Peyer's patch (tissue), 4 donors: ENCODE results near the gene SIGLEC1.

Source experiments
- POLR2A ChIP-seq, 2 donors: fragments of 450-650 bp; IDR thresholded peaks; one replicate each; pipeline ENCODE4 v1.5.1; 2017; ENCODE audit warnings: antibody characterized with exemption in 2 of 2, mild to moderate bottlenecking in 2 of 2, moderate library complexity in 2 of 2
- TF ChIP-seq, protein P1 (sequence below), 6 experiments: fragments of 450-650 bp in 4 of 6; fragments of 200-600 bp in 2 of 6; sonication (generic) in 1 of 6; IDR thresholded peaks; one replicate each; pipeline ENCODE4 v1.5.1; 2017 to 2019; ENCODE audit warnings: antibody characterized with exemption in 6 of 6, mild to moderate bottlenecking in 3 of 6, moderate library complexity in 1 of 6

DNA sequence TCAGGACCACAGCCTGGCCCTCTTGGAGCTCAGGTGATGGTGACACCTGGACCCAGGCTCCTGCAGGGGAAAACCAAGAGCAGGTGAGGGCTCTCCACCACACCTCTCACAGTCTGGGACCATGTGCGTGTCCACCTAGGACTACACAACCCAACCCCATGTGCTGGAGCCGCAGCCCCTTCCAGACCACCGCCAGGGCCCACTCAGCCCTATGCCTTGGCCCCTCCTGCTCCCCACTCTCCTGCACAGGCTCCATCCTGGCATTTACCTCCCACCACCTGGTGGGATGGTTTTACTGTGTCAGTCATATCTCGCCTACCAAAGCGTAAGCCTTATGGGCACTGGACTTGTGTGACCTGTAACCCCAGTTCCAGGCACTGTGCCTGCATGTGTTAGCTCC is 17.5 kb downstream of the SIGLEC1 start:
- TF ChIP-seq, protein P1, sequence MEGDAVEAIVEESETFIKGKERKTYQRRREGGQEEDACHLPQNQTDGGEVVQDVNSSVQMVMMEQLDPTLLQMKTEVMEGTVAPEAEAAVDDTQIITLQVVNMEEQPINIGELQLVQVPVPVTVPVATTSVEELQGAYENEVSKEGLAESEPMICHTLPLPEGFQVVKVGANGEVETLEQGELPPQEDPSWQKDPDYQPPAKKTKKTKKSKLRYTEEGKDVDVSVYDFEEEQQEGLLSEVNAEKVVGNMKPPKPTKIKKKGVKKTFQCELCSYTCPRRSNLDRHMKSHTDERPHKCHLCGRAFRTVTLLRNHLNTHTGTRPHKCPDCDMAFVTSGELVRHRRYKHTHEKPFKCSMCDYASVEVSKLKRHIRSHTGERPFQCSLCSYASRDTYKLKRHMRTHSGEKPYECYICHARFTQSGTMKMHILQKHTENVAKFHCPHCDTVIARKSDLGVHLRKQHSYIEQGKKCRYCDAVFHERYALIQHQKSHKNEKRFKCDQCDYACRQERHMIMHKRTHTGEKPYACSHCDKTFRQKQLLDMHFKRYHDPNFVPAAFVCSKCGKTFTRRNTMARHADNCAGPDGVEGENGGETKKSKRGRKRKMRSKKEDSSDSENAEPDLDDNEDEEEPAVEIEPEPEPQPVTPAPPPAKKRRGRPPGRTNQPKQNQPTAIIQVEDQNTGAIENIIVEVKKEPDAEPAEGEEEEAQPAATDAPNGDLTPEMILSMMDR (IDR thresholded peaks at IDR 0.05): no peak
- TF ChIP-seq POLR2A (IDR thresholded peaks at IDR 0.05): no peak
